Parathyroid adenoma (tissue), 2 donors: Measurements from ENCODE around the gene MSANTD3.

ENCODE experiments used
- H2AFZ ChIP-seq: fragments of 300-600 bp; sonication (generic); one replicate; pipeline ENCODE4 v1.7.0; 2017; ENCODE audit warnings: antibody characterized with exemption, mild to moderate bottlenecking
- H3K27ac ChIP-seq: fragments of 300-600 bp; sonication (generic); one replicate; pipeline ENCODE4 v1.7.0; 2017
- H3K27me3 ChIP-seq: fragments of 300-600 bp; sonication (generic); one replicate; pipeline ENCODE4 v1.7.0; 2017; ENCODE audit warnings: low read length; ENCODE audit not compliant: control insufficient read depth, insufficient read depth
- H3K36me3 ChIP-seq: fragments of 300-600 bp; sonication (generic); one replicate; pipeline ENCODE4 v1.7.0; 2017; ENCODE audit warnings: low read length; ENCODE audit not compliant: control insufficient read depth, insufficient read depth
- H3K4me1 ChIP-seq: fragments of 300-600 bp; sonication (generic); one replicate; pipeline ENCODE4 v1.7.0; 2017; ENCODE audit warnings: control low read depth
- H3K4me2 ChIP-seq: fragments of 300-600 bp; sonication (generic); one replicate; pipeline ENCODE4 v1.7.0; 2017; ENCODE audit warnings: low read length
- H3K4me3 ChIP-seq: fragments of 300-600 bp; sonication (generic); one replicate; pipeline ENCODE4 v1.7.0; 2017; ENCODE audit warnings: low read depth, low read length
- H3K79me2 ChIP-seq: fragments of 300-600 bp; sonication (generic); one replicate; pipeline ENCODE4 v1.7.0; 2017; ENCODE audit warnings: control low read depth
- H3K9ac ChIP-seq: fragments of 300-600 bp; sonication (generic); one replicate; pipeline ENCODE4 v1.7.0; 2017; ENCODE audit warnings: mild to moderate bottlenecking
- H3K9me3 ChIP-seq: fragments of 300-600 bp; sonication (generic); one replicate; pipeline ENCODE4 v1.7.0; 2017; ENCODE audit warnings: low read length; ENCODE audit not compliant: control insufficient read depth
- TF ChIP-seq, protein P1 (sequence below): fragments of 300-600 bp; sonication (generic); IDR thresholded peaks from one replicate; pipeline ENCODE4 v1.7.0; 2017; ENCODE audit warnings: antibody characterized with exemption, mild to moderate bottlenecking
- donor health status: primary hyperparathyroidism.

Gene MSANTD3

DNA sequence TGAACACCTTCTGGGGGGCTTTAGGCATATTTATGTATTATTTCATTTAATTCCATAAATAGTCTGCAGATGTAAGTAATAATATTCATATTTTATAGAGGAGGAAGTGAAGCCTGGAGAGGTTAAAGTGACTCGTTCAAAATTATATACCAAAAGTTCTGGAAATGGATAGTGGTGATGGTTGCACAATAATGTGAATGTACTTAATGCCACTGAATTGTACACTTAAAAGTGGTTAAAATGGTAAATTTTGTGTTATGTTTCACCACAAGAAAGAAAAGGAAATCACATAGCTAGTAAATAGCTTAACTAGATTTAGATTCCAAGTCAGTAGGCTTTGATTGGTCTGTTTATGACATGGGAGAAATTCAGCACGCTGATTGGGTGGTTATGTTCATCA is 33.0 kb downstream of the MSANTD3 start:
- Histone ChIP-seq H3K27me3 (no peaks in the 10 kb centered on the region), H3K9me3 (no peaks in the 10 kb centered on the region), H3K36me3 (no peaks in the 10 kb centered on the region), H3K27ac (no peak overlapping the region), H2AFZ (no peak overlapping the region), H3K4me2 (no peak overlapping the region), H3K79me2 (no peaks in the 10 kb centered on the region), H3K9ac (no peak overlapping the region), H3K4me1 (no peaks in the 10 kb centered on the region), H3K4me3 (no peak overlapping the region)
- TF ChIP-seq, protein P1, sequence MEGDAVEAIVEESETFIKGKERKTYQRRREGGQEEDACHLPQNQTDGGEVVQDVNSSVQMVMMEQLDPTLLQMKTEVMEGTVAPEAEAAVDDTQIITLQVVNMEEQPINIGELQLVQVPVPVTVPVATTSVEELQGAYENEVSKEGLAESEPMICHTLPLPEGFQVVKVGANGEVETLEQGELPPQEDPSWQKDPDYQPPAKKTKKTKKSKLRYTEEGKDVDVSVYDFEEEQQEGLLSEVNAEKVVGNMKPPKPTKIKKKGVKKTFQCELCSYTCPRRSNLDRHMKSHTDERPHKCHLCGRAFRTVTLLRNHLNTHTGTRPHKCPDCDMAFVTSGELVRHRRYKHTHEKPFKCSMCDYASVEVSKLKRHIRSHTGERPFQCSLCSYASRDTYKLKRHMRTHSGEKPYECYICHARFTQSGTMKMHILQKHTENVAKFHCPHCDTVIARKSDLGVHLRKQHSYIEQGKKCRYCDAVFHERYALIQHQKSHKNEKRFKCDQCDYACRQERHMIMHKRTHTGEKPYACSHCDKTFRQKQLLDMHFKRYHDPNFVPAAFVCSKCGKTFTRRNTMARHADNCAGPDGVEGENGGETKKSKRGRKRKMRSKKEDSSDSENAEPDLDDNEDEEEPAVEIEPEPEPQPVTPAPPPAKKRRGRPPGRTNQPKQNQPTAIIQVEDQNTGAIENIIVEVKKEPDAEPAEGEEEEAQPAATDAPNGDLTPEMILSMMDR = no peak

DNA sequence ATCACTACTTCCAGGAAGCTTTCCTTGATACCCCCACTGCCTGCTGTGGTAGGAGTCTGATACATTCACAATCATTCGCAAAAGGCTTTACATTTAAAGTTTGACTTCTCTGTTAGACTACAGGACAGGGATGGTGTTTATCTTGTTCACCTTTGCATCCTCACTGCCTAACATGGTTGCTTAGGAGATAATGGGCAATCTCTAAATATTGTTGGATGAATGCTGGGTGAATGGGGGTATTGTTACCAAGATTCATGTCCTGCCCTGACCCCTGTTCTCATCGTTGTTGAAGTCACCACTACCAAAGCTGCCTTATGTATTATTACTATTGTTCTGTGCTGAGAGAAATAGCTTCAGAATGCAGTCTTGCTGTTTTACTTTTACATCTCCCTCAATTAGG is 38.3 kb downstream of the MSANTD3 start:
- Histone ChIP-seq H3K9ac (no peak overlapping the region), H3K27ac (no peak overlapping the region), H3K79me2 (no peaks in the 10 kb centered on the region), H3K36me3 (no peaks in the 10 kb centered on the region), H3K4me1 (no peaks in the 10 kb centered on the region), H3K4me2 (no peak overlapping the region), H3K4me3 (no peak overlapping the region), H2AFZ (no peak overlapping the region), H3K9me3 (no peaks in the 10 kb centered on the region), H3K27me3 (no peaks in the 10 kb centered on the region)
- TF ChIP-seq, protein P1 = no peak

DNA sequence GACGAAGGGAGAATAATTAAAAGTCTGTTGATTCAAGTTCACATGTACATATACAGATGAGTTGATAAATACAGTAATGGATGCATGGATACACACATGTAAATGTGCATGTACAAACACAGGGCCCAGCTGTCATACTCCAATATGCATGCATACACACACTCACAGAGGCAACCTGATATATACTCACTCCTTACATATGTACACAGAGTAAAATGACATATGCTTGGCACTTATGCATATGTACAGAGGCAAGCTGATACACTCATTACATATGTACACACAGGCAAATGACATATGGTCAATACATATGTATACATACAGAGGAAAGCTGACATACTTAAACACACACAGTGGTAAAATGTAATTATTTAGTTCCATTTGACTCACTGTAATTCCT is 38.8 kb downstream of the MSANTD3 start:
- Histone ChIP-seq H3K4me1 (no peaks in the 10 kb centered on the region), H3K4me2 (no peak overlapping the region), H3K9ac (no peak overlapping the region), H3K9me3 (no peaks in the 10 kb centered on the region), H3K36me3 (no peaks in the 10 kb centered on the region), H2AFZ (no peak overlapping the region), H3K27ac (no peak overlapping the region), H3K79me2 (no peaks in the 10 kb centered on the region), H3K4me3 (no peak overlapping the region), H3K27me3 (no peaks in the 10 kb centered on the region)
- TF ChIP-seq, protein P1 = no peak

DNA sequence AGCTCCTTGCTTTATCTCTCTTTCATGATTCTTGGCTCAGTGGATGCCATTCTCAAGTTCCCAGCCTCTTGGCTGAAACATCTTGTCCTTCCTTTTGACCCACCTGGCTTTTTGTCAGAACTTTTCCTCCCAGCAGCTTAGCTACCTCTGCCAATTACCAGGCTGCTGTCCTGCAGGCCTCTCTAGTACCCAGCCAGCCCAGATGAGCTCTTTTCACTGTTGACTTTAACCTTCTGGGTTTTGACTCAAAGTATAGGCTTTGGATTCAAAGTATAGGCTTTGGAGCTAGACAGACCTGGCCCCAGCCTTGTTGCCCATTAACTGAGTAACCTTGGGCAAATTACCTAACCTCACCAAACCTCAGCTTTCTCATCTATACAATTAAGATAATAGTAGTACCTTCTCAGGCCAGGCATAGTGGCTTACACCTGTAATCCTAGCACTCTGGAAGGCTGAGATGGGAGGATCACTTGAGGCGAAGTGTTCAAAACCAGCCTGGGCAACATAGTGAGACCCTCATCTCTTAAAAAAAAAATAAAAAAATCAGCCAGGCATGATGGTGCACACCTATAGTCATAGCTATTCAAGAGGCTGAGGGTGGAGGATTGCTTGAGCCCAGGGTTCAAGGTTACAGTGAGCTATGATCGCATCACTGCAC is 39.4 kb downstream of the MSANTD3 start:
- Histone ChIP-seq H3K27ac (no peak overlapping the region), H3K36me3 (no peaks in the 10 kb centered on the region), H3K4me3 (no peak overlapping the region), H3K9ac (no peak overlapping the region), H3K4me1 (no peaks in the 10 kb centered on the region), H3K9me3 (no peaks in the 10 kb centered on the region), H3K4me2 (no peak overlapping the region), H3K79me2 (no peaks in the 10 kb centered on the region), H2AFZ (no peak overlapping the region), H3K27me3 (no peaks in the 10 kb centered on the region)
- TF ChIP-seq, protein P1 = no peak

DNA sequence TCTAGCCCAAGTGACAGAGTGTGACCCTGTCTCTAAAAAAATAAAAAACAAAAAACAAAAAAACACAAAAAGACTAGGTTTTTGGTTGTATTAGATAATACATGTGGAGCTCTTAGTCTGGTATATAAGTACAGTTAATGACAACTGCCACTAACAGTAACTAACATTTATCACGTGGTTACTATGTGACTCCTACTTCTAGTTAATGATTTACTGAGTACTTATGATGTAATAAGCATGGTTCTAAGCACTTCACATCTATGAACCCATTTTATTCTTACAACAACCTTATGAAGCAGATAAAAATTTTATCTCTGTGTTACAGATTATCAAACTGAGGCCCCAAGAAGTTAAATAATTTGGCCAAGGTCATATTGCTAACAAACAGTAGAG is 39.9 kb downstream of the MSANTD3 start:
- TF ChIP-seq, protein P1 = no peak
- no peaks in the 10 kb centered on the region for H3K27me3 ChIP-seq
- no peak overlapping the region for H2AFZ ChIP-seq
- H3K9ac ChIP-seq = no peak overlapping the region
- H3K79me2 ChIP-seq = no peaks in the 10 kb centered on the region
- no peak overlapping the region for H3K4me2 ChIP-seq
- no peaks in the 10 kb centered on the region for H3K4me1 ChIP-seq
- no peaks in the 10 kb centered on the region for H3K9me3 ChIP-seq
- no peak overlapping the region for H3K4me3 ChIP-seq
- H3K36me3 ChIP-seq = no peaks in the 10 kb centered on the region
- no peak overlapping the region for H3K27ac ChIP-seq
